Neural crest cell (in vitro differentiated cells): Measurements from ENCODE around the gene RXRA. TPM values are rescaled to one million over a fixed set of nuclear protein-coding genes. Genes with fewer than 3 reads are reported as not detected.

Experiments
- DNase-seq: peaks from one replicate; pipeline ENCODE4 v3.0.0; 2021; ENCODE audit warnings: low read depth, mixed read lengths, low spot score
- H3K27ac Mint-ChIP-seq: one replicate; pipeline ENCODE4 v1.8.0; 2021; ENCODE audit warnings: mild to moderate bottlenecking, mixed read lengths; ENCODE audit not compliant: unreplicated experiment
- H3K27me3 Mint-ChIP-seq: 2 replicates; pipeline ENCODE4 v1.8.0; 2021; ENCODE audit warnings: low read depth, mild to moderate bottlenecking, mixed read lengths
- H3K36me3 Mint-ChIP-seq: 2 replicates; pipeline ENCODE4 v1.8.0; 2021; ENCODE audit warnings: low read depth, mild to moderate bottlenecking, mixed read lengths
- H3K4me1 Mint-ChIP-seq: 2 replicates; pipeline ENCODE4 v1.8.0; 2021; ENCODE audit warnings: mixed read lengths
- H3K4me3 Mint-ChIP-seq: one replicate; pipeline ENCODE4 v1.8.0; 2021; ENCODE audit warnings: mild to moderate bottlenecking, mixed read lengths
- H3K9me3 Mint-ChIP-seq: 2 replicates; pipeline ENCODE4 v1.8.0; 2021; ENCODE audit warnings: mixed read lengths
- CTCF ChIP-seq: fragments of 200-600 bp; sonication (generic); conservative IDR thresholded peaks from 2 replicates; pipeline ENCODE4 v1.5.0; 2021; ENCODE audit warnings: antibody characterized with exemption, mild to moderate bottlenecking
- total RNA-seq: library from RNA; stranded (reverse); gene quantifications from 2 replicates; pipeline ENCODE4 v1.2.1, GENCODE V29; 2021

Gene RXRA
- total RNA-seq, 1 donor from 2014 or later = 41.2 TPM

- Mint-ChIP-seq H3K4me1 (no peaks in the 10 kb centered on the region), H3K9me3 (no peaks in the 10 kb centered on the region), H3K27ac (no peak overlapping the region), H3K27me3 (no peaks in the 10 kb centered on the region), H3K36me3 (no peaks in the 10 kb centered on the region), H3K4me3 (no peak overlapping the region)
- DNase-seq = no peak
- no peak for TF ChIP-seq CTCF
Measured at GRCh38 chr9:134358026-134358661, 31.9 kb downstream of the RXRA start.

GRCh38 chr9:134358662-134359319, 32.5 kb downstream of the RXRA start:
- TF ChIP-seq CTCF = no peak
- H3K4me3 Mint-ChIP-seq = no peak overlapping the region
- H3K27me3 Mint-ChIP-seq = no peaks in the 10 kb centered on the region
- H3K4me1 Mint-ChIP-seq = no peaks in the 10 kb centered on the region
- no peaks in the 10 kb centered on the region for H3K36me3 Mint-ChIP-seq
- DNase-seq = no peak
- H3K9me3 Mint-ChIP-seq = no peaks in the 10 kb centered on the region
- peak overlapping the region; percentile 12 for H3K27ac Mint-ChIP-seq

GRCh38 chr9:134359493-134360179, 33.4 kb downstream of the RXRA start:
- Mint-ChIP-seq H3K4me3 (no peak overlapping the region), H3K36me3 (no peaks in the 10 kb centered on the region), H3K9me3 (no peaks in the 10 kb centered on the region), H3K4me1 (no peaks in the 10 kb centered on the region), H3K27me3 (no peaks in the 10 kb centered on the region), H3K27ac (no peak overlapping the region)
- TF ChIP-seq CTCF = no peak
- no peak for DNase-seq

GRCh38 chr9:134360180-134360759, 34.0 kb downstream of the RXRA start:
- no peak overlapping the region for H3K4me3 Mint-ChIP-seq
- no peak for TF ChIP-seq CTCF
- H3K4me1 Mint-ChIP-seq = peaks cover under 1% of the 10 kb centered on the region
- H3K36me3 Mint-ChIP-seq = no peaks in the 10 kb centered on the region
- DNase-seq = no peak
- no peaks in the 10 kb centered on the region for H3K27me3 Mint-ChIP-seq
- no peaks in the 10 kb centered on the region for H3K9me3 Mint-ChIP-seq
- H3K27ac Mint-ChIP-seq = no peak overlapping the region

GRCh38 chr9:134360897-134361296, 34.6 kb downstream of the RXRA start:
- Mint-ChIP-seq H3K27me3 (no peaks in the 10 kb centered on the region), H3K9me3 (no peaks in the 10 kb centered on the region), H3K4me3 (no peak overlapping the region), H3K4me1 (peaks cover 4% of the 10 kb centered on the region), H3K27ac (no peak overlapping the region), H3K36me3 (no peaks in the 10 kb centered on the region)
- no peak for TF ChIP-seq CTCF
- no peak for DNase-seq
